K562 (cell line): ENCODE measurements around the gene ACBD5. TPM values are rescaled to one million over a fixed set of nuclear protein-coding genes. Genes with fewer than 3 reads are reported as not detected.

Source experiments
- EZH2 ChIP-seq: IDR thresholded peaks from 2 replicates; pipeline ENCODE4 v1.6.1; 2012; ENCODE audit warnings: low read depth, mild to moderate bottlenecking, inconsistent platforms, low read length, borderline replicate concordance
- HNRNPH1 ChIP-seq: fragments of 200-400 bp; formaldehyde crosslinking; optimal IDR thresholded peaks from 2 replicates; pipeline ENCODE3; 2017; ENCODE audit warnings: low read depth, mild to moderate bottlenecking, low read length, moderate library complexity
- IRF1 ChIP-seq: sonication (generic); formaldehyde crosslinking; IDR thresholded peaks from 2 replicates; pipeline ENCODE4 v1.8.0; 2022; ENCODE audit warnings: missing genetic modification reagents, mild to moderate bottlenecking, borderline replicate concordance
- MAFG ChIP-seq: fragments of 450-650 bp; conservative IDR thresholded peaks from 2 replicates; pipeline ENCODE4 v1.6.1; 2016; ENCODE audit warnings: missing genetic modification characterization, missing compliant biosample characterization
- MAFK ChIP-seq: IDR thresholded peaks from 2 replicates; pipeline ENCODE4 v1.6.1; 2011; ENCODE audit warnings: low read length, improper control_type of control experiment
- MITF ChIP-seq: IDR thresholded peaks from 2 replicates; pipeline ENCODE4 v1.6.1; 2014; ENCODE audit warnings: antibody characterized with exemption
- MTA3 ChIP-seq: fragments of 450-650 bp; formaldehyde crosslinking; IDR thresholded peaks from 2 replicates; pipeline ENCODE4 v1.6.1; 2017; ENCODE audit warnings: mild to moderate bottlenecking, borderline replicate concordance
- SIN3B ChIP-seq: fragments of 450-650 bp; IDR thresholded peaks from 2 replicates; pipeline ENCODE4 v1.6.1; 2017; ENCODE audit warnings: low read depth, mild to moderate bottlenecking, moderate library complexity
- SMARCA4 ChIP-seq: fragments of 450-650 bp; IDR thresholded peaks from 2 replicates; pipeline ENCODE4 v1.6.1; 2016
- STAG1 ChIP-seq: sonication (generic); formaldehyde crosslinking; IDR thresholded peaks from 2 replicates; pipeline ENCODE4 v1.5.0; 2020; ENCODE audit warnings: missing genetic modification reagents, borderline replicate concordance
- STAT5B ChIP-seq: fragments of 250-450 bp; sonication (Bioruptor Pico); IDR thresholded peaks from 2 replicates; pipeline ENCODE4 v1.8.0; 2021; ENCODE audit warnings: mild to moderate bottlenecking, inconsistent platforms
- THAP12 ChIP-seq: fragments of 250-450 bp; sonication (Bioruptor Pico); IDR thresholded peaks from 2 replicates; pipeline ENCODE4 v1.9.0; 2021; ENCODE audit warnings: mild to moderate bottlenecking, inconsistent platforms
- ZBTB5 ChIP-seq: fragments of 450-650 bp; IDR thresholded peaks from 2 replicates; pipeline ENCODE4 v1.6.1; 2017; ENCODE audit warnings: antibody characterized with exemption
- ZNF324 ChIP-seq: fragments of 250-450 bp; sonication (Bioruptor Pico); IDR thresholded peaks from 2 replicates; pipeline ENCODE4 v1.4.0; 2020; ENCODE audit warnings: mild to moderate bottlenecking
- ZNF41 ChIP-seq: fragments of 250-450 bp; sonication (Bioruptor Pico); conservative IDR thresholded peaks from 2 replicates; pipeline ENCODE4 v1.4.0; 2020; ENCODE audit warnings: mild to moderate bottlenecking
- ZNF592 ChIP-seq: fragments of 450-650 bp; IDR thresholded peaks from 2 replicates; pipeline ENCODE4 v1.6.1; 2017; ENCODE audit warnings: antibody characterized with exemption, mild to moderate bottlenecking
- polyA plus RNA-seq, 8 experiments: library from polyadenylated mRNA; depleted of rRNA in 4 of 8; stranded (reverse) in 5 of 8; unstranded in 3 of 8; fragments of >200 nt; fragmentation: Nextera tagmentation in 2 of 8; fragmentation: Illumina TruSeq in 1 of 8; extraction: Ambion mirVana in 2 of 8; extraction: Trizol in 1 of 8; gene quantifications; 2 replicates each; pipeline versions ENCODE4 v1.2.1 to v1.2.3, GENCODE V29; 2011 to 2014; ENCODE audit warnings: inconsistent platforms in 1 of 8, missing spikeins in 1 of 8
- total RNA-seq, 7 experiments: library from RNA; depleted of rRNA in 6 of 7; stranded (reverse); fragments of >200 nt in 6 of 7; fragmentation: Illumina TruSeq in 2 of 7; extraction: Trizol in 2 of 7; gene quantifications; 2 replicates each; pipeline versions ENCODE4 v1.2.1 to v1.2.3, GENCODE V29; 2011 to 2021; ENCODE audit warnings: low replicate concordance in 1 of 7

Gene ACBD5
- total and polyA plus RNA-seq, 9 of the 15 experiments (the other 6 are each of a cell fraction or from before 2014, with no cell fraction given) = 1.5 to 10.3 (median 7.8) TPM

GRCh38 chr10:27252267-27253000 is 11.8 kb upstream of the ACBD5 start (continued):
- no peak for TF ChIP-seq STAG1 (CRISPR knock-in tag)
- 0 out of 2 replicates have a peak, but pooled peaks have one; percentile 73 for TF ChIP-seq MTA3
- TF ChIP-seq THAP12 (CRISPR knock-in tag) = peak; percentile 53; the same call in 1 of the 2 replicates
- no peak for TF ChIP-seq MAFG (tag)
- no peak for TF ChIP-seq IRF1 (CRISPR knock-in tag)
- no peak for TF ChIP-seq SMARCA4
- TF ChIP-seq ZNF324 = no peak
- TF ChIP-seq STAT5B (CRISPR knock-in tag) = no peak
- no peak for TF ChIP-seq HNRNPH1
- no peak for TF ChIP-seq SIN3B
- TF ChIP-seq ZNF41 (CRISPR knock-in tag) = no peak
- TF ChIP-seq MAFK = no peak
- no peak for TF ChIP-seq ZBTB5
- TF ChIP-seq ZNF592 = peak; percentile 61; the same call in 1 of the 2 replicates
- no peak for TF ChIP-seq EZH2
- no peak for TF ChIP-seq MITF
